Stimulated activated CD4-positive, alpha-beta T cell treated with anti-CD3 and anti-CD28 coated beads, Interleukin-12 subunit alpha, Interleukin-12 subunit beta, amount 100 ng/mL, for 24 hours (primary cell): ENCODE data around the gene CD8B2.
"Not testable (repeated sequence)": the region's sequence is repeated elsewhere in the genome, so short reads cannot be mapped to it uniquely, and the experiment has no call there.

Experiments
- DNase-seq, 2 experiments: peaks; one replicate each; pipeline ENCODE4 v3.0.0-alpha.2; 2020; ENCODE audit warnings: low read depth in 2 of 2

The CD8B2 gene

DNA sequence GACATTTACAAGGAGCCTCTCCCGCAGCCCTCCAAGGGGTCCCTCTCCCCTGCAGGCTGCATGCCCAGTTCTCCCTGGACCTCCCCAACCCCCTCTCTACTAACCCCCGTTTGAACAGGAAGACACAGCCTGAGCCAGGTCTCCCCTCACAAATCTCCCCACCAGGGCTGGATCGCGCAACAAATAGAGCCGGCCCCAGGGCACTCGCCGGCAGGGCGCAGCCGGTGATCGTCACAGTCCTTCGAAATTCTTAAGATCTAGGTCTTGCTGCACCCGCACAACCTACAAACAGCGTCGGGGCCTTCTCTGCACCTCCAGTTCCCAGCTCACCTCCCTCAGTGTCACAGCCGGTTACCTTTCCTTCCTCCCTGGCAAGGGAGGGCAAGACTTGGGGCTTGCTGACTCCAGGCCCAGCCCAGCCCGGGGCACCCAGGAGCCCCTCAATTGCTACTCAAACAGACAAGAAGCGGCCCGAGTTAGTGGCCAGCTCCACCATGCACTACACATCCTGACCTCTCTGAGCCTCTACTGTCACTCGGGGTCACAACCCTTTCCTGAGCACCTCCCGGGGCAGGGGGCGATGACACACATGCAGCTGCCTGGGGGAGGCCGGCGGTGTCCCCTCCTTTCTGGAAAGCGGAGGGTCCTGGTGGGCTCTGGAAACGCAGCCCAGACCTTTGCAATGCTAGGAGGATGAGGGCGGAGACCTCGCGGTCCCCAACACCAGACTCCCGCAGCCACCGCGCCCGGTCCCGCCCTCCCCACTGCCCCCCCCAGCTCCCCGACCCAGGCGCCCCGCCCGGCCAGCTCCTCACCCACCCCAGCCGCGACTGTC is at the start of gene CD8B2:
TSS of gene CD8B2 (plus strand) at position 814 of the 835 bp plus-strand sequence. CDS start 63 bp downstream, outside the sequence.
- not testable (repeated sequence) for DNase-seq

DNA sequence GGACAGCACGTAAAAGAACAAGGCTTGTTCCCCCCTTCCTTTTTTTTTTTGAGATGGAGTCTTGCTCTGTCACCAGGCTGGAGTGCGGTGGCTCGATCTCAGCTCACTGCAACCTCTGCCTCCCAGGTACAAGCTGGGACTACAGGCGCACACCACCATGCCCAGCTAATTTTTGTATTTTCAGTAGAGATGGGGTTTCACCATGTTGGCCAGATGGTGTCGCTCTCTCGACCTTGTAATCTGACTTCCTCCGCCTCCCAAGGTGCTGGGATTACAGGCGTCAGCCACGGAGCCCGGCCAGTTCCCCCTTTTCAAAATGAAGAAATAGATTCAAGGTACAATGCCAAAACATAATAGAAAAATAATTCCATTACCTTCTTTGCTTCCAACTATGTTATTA is 25.3 kb upstream of the CD8B2 start:
- DNase-seq, result not testable (repeated sequence)

DNA sequence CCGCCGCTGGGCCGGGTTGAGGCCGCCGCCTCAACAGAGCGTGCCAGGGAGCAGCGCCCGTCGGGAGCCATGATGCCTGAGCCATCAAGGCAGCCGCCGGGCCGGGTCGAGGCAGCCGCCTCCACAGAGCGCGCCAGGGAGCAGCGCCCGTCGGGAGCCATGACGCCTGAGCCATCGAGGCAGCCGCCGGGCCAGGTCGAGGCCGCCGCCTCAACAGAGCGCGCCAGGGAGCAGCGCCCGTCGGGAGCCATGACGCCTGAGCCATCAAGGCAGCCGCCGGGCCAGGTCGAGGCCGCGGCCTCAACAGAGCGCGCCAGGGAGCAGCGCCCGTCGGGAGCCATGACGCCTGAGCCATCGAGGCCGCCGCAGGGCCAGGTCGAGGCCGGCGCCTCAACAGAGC is 19.6 kb upstream of the CD8B2 start:
- not testable (repeated sequence) for DNase-seq

DNA sequence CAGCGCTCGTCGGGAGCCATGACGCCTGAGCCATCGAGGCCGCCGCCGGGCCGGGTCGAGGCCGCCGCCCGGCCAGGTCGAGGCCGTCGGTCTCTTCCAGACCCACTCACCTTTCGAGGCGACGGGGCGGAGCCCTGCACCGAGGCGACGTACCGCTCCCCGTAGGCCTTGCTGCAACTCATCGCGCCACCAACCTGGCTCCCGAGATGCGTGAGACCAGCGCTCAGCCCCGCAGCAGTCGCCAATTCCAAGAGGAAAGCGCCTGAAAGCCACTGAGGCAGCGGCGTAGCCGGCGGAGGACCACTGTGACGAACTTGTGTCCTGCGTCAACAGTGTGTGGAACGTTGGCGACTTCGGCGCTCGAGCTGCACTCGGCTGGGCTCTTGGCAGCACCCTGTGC is 19.1 kb upstream of the CD8B2 start, which contains the start of gene RGPD3:
TSS of gene RGPD3 (minus strand) at position 307 of the 400 bp plus-strand sequence. CDS start at position 182, 125 bp downstream.
- not testable (repeated sequence) for DNase-seq

DNA sequence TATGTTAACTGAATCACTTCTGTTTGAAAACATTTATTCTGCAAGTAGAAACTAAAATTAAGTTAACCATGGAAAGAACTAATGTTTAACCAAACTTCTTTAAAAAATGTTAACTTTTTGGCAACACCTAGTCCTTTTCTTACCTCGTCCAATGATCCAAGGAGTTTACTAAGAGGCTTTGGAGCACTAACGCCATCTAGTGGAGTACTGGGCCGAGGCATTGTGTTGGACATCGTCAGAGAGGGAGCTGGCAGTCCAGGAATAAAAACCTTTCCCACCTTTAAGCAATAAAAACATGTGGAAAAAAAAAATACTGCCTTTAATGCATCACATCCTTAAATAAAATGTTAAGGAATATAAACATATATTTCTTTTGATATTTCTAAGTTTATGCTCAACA is 16.5 kb upstream of the CD8B2 start:
- DNase-seq, result peak in 1 of 2 experiments; percentile 38

DNA sequence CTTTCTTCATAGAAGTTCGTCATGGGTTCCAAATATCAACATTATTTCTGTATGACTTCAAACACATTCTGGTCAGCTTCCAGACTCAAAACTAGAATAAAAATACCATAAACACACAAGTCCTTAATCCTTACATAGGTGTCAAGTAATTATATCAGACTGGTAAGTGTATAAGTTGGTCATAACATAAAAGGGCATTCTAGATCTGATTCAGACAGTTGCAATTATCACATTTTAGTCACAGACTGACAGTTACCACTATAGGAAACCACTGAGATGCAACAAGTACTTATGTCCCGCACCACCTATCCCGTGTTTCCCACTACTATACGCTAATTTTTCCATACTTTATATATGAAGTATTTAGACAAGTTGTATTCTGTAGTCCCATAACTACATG is 9.5 kb upstream of the CD8B2 start:
- not testable (repeated sequence) for DNase-seq

DNA sequence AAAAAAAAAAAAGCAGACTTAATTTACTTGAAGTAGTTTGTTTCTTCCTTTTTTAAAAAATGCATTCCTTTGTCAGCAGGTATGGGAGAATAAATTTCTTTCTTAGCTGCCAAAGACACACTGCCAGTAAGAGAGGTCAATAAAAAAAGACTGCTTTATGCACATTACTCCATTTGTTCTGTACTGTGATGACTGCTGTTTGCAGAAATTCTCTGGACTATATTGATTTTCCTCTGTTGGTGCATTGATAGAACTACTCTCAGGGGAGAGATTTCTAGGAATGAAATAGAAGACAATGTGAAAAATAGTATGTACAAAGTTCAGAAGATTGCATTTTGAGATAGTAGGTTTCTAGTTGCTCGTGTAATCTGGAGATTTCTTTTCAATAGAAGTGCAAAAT is 7.6 kb upstream of the CD8B2 start:
- not testable (repeated sequence) for DNase-seq

DNA sequence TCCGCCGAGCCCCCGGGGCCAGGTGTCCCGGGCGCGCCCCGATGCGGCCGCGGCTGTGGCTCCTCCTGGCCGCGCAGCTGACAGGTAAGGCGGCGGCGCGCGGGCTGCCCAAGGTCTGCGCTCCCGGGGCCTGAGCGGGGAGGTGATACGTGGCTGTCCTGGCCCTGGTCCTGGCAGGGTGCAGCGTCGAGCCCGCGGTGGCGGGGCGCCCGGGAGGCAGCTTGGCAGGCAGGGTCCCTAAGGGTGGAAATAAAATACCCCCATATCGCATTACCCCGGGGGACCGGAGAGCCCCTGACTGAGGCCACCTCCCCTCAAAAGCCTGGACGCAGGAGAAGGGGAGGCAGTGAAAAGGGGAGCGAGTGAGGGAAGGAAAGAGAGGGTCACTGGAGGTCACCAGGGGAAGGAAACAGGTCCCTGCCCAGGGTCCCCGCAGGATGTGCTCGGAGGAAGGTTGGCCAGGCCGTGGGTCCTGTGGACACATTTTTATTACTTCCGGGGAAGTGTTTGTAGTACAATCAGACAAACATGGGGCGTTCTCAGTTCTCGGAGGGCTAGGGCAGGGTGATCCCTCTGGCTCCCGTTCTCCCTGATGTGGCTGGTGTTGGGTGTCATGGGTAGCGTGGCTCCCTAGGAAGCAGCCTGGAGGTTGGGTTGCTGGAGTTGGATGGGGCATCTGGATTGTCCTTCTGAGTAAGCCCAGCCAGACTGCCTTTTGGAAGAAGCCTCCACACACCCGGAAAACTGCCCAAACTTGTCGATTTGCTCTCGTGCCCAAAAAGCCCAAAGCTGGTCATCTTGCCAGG is 425 bp downstream of the CD8B2 start:
- DNase-seq, result not testable (repeated sequence)

DNA sequence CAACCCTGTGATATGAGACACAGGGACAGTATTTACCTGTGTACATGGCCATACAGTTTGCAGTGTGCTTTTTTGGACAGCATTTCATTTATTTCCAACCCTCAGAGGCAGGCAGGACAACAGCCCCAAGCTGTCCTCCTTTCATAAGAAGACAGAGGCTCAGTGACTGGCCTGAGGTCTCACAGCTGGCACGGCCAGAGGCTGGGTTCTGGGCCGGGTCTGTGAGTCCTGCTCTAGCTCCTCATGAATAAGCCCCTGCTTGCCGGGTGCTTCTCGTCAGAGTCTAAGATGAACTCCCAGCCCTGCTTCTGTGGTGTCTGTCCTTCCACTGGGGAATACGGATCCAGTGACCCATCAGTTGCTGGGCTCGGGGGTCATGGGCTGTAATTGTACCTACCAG is 2.5 kb downstream of the CD8B2 start:
- not testable (repeated sequence) for DNase-seq

DNA sequence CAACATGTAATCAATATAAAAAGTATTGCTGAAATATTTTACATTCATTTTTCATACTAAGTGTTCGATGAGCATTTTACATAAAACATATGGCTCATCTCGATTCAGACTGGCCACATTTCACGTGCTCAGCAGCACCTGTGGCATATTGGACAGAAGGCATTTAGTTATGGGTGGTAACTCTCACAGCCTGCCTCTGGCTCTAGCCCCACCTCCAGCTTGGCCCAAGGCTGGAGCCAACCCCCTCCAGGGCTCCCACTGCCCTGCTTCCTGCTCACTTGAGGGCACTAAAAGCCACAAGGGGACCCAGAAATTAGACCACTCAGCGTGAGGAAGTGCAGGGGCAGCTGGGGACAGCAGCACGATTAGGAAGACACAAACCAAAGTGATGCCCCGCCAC is 5.2 kb downstream of the CD8B2 start:
- DNase-seq, result not testable (repeated sequence)

DNA sequence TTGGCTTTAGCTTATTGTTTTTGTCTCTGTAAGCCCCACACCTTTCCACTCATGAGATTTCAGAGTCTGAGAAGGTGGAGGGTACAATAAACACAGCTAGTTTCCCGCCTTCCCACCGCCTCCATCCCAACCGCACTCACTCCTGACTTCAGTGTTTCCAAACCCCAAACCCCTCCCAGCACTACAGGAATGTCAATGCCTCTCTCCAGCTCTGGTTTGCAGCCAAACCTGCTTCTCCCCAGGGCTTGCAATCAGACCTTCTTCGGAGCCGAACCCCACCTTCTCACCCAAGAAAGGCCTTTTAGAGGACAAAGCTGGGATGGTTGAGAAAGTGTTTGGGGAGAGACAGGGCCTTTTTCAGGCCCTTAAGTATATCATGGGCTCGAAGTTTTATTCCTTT is 5.7 kb downstream of the CD8B2 start:
- DNase-seq, result not testable (repeated sequence)

DNA sequence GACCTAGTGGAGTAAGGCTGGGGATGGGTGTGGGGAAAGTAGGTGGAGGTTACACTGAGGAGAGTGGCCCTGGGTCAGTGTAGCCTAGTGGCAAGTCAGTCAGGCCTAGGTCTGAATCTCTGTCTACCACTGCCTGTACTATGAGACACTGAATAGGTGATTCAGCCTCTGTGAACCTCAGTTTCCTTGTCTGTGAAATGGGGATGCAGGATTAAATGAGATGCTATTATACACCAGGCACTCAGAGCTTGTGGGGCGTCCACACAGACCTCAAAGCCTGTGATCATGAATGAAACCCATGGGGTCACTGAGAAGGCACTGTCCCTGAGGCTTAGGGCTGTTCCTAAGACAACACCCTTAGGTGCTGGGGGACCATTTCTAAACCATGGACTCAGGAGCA is 11.4 kb downstream of the CD8B2 start:
- DNase-seq, result not testable (repeated sequence)

DNA sequence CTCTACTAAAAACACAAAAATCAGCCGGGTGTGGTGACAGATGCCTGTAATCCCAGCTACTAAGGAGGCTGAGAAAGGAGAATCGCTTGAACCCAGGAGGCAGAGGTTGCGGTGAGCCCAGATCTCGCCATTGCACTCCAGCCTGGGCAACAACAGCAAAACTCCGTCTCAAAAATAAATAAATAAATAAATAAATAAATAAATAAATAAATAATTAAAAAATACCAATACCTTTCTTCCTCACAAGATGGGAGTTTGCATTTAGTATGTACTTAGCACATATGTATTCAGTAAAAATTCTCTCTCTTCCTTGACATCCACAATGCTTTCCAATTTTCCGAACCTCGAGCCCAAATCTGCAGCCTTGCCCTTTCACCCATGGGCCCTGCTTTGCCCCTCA is 13.2 kb downstream of the CD8B2 start:
- DNase-seq, result not testable (repeated sequence)

DNA sequence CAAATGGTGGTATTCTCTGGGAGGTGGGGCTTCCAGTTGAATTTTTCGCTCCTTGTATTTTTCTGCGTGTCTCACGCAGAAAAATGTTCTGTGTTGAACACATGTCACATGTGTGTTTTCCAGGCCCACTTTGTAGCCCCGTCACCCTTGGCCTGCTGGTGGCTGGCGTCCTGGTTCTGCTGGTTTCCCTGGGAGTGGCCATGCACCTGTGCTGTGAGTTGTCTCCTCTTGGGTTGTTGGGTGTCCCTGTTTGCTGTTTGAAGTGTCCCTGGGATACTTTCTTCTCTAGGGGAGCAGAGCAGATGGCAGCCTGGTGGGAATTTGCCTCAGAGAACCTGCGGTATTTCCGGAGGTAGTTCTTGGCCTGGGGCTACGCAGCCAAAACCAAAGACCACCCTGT is 15.2 kb downstream of the CD8B2 start:
- DNase-seq, result not testable (repeated sequence)

DNA sequence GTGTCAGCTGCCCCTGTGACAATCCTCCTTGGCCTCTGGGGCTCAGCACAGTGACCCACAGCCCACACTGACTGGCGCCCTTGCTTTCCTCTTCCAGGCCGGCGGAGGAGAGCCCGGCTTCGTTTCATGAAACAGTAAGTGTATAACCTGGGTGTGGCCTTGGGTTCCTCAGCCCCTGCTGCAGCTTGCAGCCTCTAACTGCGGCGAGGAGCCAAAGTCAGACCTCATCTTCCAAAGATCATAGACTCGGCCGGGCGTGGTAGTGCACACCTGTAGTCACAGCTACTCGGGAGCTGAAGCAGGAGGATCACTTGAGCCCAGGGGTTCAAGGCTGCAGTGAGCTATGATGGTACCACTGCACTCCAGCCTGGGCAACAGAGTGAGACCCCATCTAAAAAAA is 17.0 kb downstream of the CD8B2 start:
- not testable (repeated sequence) for DNase-seq

DNA sequence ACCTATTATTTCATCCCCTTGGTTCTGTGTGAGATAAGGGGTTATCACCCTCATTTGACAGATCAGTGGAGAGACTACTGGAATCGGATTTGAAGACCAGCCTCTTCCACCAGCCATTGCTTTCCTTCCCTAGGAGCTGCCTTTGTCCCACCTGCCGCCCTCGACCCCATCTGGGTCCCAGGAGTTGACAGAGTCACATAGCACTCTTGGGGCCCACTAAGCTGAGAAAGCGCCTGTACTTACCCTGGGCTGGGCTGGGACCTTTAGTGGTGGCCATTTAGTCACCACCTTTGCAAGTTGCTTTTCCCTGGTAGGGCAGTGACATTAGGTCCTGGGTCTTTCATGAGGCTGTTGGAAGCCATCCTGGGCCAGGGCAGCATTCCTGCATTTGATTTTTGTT is 17.6 kb downstream of the CD8B2 start:
- not testable (repeated sequence) for DNase-seq

DNA sequence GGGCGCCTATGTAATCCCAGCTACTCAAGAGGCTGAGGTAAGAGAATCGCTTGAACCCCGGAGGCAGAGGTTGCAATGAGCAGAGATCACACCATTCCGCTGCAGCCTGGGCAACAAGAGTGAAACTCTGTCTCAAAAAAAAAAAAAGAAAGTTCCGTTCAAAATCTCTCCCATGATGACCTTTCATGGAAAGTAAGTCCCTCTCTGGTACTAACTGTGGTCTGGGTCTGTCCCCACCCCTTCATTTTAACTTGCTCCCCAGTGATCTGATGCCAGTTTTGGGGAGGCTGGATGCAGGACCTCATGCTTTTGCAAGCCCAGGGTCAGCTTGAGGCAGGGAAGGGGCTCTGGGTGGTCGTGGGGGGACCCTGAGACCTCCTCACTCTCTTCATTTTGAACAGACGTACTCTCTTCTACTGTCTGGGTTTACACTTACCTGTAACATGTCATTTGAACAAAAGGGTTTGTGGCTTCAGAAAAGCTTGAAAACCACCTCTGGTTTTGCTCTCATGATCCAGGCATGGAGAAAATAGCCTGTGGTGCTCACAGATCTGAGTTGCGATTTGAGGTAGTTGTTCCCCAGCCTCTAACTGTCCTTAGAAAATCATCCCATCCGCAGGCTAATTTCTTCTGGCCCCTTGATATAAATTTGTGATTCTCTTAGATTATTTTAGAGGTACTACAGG is 19.0 kb downstream of the CD8B2 start:
- DNase-seq, result not testable (repeated sequence)

DNA sequence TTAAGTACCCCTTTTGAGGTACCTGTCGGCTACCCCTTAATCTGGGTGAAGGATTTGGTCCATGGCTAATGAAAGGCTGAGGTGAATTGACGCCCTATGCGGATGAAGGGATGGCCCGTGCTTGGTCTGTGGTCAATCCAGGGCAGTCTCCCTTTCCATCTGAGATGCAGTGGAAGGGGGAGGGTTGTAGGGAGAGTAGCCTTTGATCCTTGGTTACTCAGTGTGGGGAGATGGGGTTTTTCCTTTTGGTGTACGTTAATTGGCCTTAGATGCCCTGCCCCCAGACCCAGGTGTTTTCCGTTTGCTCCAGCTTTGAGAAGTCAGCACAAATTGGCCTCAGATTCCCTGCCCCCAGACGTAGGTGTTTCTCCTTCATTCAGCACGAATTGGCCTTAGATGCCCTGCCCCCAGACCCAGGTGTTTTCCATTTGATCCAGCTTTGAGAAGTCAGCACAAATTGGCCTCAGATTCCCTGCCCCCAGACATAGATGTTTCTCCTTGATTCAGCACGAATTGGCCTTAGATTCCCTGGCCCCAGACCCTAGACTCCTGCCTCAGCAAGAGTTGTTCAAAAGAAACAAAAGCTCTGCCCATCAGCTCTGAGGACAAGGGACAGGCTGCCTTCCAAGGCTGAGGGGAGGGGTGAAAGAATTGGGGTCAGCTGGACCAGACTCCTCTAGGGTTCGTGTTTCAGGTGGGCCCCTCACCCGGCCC is 21.7 kb downstream of the CD8B2 start:
- not testable (repeated sequence) for DNase-seq

DNA sequence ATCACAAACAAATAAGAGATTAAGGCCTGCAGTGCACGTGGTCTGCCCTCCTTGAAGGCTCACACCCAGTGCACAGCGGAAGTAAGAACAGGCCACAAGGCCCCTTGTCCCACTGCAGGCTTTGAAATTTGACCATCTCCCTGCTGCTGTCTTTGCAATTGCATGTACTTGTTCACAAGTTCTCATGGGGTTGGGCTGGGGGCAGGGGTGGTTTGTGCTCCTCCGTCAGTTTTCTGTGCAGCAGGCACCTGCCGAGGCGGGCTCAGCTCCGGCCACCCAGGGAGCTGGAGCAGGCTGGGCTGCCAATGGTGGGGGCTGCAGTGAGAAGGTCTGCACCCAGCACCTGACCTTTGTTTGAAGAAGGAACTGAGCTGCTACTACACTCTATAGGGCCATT is 22.2 kb downstream of the CD8B2 start:
- DNase-seq, result not testable (repeated sequence)

DNA sequence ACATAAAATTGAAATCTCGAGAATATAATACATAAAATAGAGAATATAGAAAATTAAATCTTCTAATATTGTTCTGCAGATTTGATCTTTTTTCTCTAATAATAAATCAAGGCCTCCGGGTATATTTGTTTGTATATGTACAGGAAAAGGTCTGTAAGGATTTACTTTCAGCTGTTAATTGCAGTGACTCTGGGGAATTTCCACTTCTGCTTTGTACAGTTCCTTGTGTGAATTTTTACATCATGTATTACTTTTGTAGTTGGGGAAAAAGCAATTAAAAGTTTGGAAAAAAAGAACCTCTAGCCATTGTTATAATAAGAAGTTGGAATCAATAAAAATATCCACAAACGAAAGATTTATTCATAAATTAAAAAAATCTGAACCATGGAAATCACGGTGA is 23.6 kb downstream of the CD8B2 start:
- not testable (repeated sequence) for DNase-seq

DNA sequence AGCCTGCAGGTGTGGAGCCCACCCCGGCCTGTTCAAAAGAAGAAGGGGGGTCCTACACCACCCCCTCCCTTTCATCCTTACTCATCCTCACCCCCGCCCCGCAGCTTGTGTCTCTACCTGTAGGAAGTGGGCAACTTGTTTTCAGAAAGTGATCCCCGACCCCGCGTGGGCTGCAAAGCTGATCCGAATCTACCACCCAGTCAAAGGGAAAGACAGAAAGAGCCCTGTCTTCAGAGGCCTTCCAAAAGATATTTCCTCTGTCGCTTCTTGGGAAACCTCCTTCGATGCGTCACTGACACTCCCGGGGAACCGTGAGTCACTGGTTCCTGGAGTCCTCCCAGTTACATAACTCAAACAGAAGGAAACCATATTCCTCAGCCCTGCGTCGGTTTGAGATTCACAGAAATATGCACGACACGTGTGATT is 24.3 kb downstream of the CD8B2 start:
- peak in 1 of 2 experiments; percentile 22 for DNase-seq
